ENCODE results near the gene MIF. TPM values are rescaled to one million over a fixed set of nuclear protein-coding genes. Genes with fewer than 3 reads are reported as not detected.
A peak's percentile ranks its signal among the peaks of the same experiment; 100 is the strongest.

MIF gene
- total RNA-seq, 1 donor from 2014 or later: 308 TPM

DNA sequence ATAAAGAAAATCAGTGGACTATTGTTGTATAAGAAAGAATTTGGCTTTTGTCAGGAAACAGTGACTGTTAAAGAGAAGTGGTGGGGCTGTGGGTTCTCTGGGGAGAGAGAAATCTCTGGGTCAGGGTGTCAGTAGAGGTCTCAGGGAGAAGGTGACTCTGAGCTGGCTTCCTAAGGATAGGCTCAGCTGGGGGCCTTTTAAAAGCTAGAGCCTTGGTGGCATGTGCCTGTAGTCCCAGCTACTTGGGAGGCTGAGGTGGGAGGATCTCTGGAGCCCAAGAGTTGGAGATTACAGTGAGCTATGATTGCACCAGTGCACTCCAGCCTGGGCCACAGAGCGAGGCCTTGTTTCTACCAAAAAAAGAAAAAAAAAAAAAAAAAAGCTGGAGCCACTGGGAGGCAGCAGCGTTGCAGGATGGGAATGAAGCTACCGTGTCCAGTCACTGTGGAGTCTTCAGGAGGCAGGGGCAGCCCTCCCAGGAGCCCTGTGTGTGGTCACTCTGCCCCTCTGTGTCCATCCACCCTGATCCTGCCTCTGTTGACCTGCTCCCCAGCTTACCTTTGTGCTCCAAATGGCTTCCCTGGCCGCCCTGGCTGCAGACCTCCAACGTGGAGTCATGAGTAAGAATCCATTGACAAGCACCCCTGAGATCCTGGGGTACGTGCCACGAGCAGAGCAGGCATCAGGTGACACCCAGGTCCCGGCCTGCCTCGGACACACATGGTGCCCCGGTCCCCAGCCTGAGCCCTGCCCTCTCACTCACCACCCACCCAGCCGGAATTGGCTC, 5.4 kb upstream of the MIF start:
- ChIA-PET POLR2A (interaction anchor here (0.7 to 1.3 kb wide), 2 partner anchors 25 to 31 kb away, joined by 6 read pairs; partner anchors contain the start of gene SLC2A11), CTCF (no interaction called here)
- peaks cover 11% of the 10 kb centered on the region for H3K4me1 Mint-ChIP-seq
- peaks cover 12% of the 10 kb centered on the region for H3K36me3 Mint-ChIP-seq (ENCODE audit: low read depth)
- H3K27ac Mint-ChIP-seq: no peak overlapping the region
- TF ChIP-seq, protein P1, sequence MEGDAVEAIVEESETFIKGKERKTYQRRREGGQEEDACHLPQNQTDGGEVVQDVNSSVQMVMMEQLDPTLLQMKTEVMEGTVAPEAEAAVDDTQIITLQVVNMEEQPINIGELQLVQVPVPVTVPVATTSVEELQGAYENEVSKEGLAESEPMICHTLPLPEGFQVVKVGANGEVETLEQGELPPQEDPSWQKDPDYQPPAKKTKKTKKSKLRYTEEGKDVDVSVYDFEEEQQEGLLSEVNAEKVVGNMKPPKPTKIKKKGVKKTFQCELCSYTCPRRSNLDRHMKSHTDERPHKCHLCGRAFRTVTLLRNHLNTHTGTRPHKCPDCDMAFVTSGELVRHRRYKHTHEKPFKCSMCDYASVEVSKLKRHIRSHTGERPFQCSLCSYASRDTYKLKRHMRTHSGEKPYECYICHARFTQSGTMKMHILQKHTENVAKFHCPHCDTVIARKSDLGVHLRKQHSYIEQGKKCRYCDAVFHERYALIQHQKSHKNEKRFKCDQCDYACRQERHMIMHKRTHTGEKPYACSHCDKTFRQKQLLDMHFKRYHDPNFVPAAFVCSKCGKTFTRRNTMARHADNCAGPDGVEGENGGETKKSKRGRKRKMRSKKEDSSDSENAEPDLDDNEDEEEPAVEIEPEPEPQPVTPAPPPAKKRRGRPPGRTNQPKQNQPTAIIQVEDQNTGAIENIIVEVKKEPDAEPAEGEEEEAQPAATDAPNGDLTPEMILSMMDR (IDR thresholded peaks at IDR 0.05): no peak
- no peak for DNase-seq
- H3K9me3 Mint-ChIP-seq: no peaks in the 10 kb centered on the region
- no peak for ATAC-seq (ENCODE audit: low read depth)
- H3K27me3 Mint-ChIP-seq: no peaks in the 10 kb centered on the region
- intact Hi-C loops (cut with micrococcal nuclease): no loop called here
- H3K4me3 Mint-ChIP-seq: no peak overlapping the region

DNA sequence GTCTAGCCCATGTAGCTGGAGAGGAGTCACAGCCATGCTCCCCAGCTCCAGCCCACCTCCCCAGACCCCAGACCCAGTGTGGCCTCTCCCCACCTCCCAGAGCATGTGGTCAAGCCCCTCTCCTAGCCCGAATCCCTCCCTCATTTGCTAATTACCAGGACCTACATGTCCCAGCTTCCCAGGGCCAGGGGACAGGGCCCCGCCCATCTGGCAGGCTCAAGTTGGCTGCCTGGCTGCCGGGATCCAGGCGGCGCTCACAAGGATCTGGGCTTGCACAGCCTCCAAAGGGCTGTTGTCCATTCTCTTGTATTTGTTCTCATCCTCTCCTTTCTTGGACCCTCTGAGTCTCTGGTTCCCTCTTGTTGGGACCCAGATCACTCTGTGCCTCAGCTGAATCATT, 4.6 kb upstream of the MIF start:
- H3K4me1 Mint-ChIP-seq: peaks cover 15% of the 10 kb centered on the region
- ATAC-seq (ENCODE audit: low read depth) (no peak), DNase-seq (no peak)
- TF ChIP-seq, protein P1 (IDR thresholded peaks at IDR 0.05): no peak
- intact Hi-C loops (cut with micrococcal nuclease): loop anchor here (5.0 kb wide), 2 partner anchors 32 to 123 kb away; partner anchors contain the start of genes CABIN1 and SLC2A11
- no peaks in the 10 kb centered on the region for H3K9me3 Mint-ChIP-seq
- POLR2A ChIA-PET: interaction anchor here (0.7 to 1.1 kb wide), 2 partner anchors 9 to 195 kb away, joined by 3 read pairs; no protein-coding TSS in a partner anchor
- CTCF ChIA-PET: interaction anchor here (1.5 kb wide), 1 partner anchor 31 kb away, joined by 3 read pairs; no protein-coding TSS in a partner anchor
- peaks cover 16% of the 10 kb centered on the region for H3K36me3 Mint-ChIP-seq (ENCODE audit: low read depth)
- no peak overlapping the region for H3K27ac Mint-ChIP-seq
- no peaks in the 10 kb centered on the region for H3K27me3 Mint-ChIP-seq
- H3K4me3 Mint-ChIP-seq: no peak overlapping the region

DNA sequence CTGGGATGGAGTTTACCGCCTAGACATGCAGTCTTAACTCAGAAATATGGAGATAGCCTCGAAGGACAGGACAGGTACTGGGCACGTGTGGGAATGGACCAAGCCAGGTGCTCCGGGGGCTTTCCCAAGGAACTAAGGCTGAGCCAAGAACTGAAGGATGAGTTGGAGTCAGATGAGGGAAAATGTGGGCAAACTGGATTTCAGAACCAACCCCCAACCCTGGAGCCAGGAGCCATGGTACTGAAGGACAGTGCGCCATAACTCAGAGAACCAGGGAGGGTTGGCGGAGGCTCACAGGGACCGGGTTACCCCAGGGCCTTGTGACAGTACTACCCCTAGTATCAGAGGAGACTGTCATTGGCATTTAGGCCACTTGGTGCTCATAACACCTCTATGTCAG, 2.5 kb upstream of the MIF start:
- ChIA-PET POLR2A (no interaction called here), CTCF (no interaction called here)
- TF ChIP-seq, protein P1 (IDR thresholded peaks at IDR 0.05): no peak
- Mint-ChIP-seq H3K36me3 (ENCODE audit: low read depth) (peaks cover 26% of the 10 kb centered on the region), H3K27ac (no peak overlapping the region), H3K4me3 (peak overlapping the region; percentile 16), H3K27me3 (no peaks in the 10 kb centered on the region), H3K9me3 (no peaks in the 10 kb centered on the region), H3K4me1 (peaks cover 25% of the 10 kb centered on the region)
- DNase-seq: no peak
- no peak for ATAC-seq (ENCODE audit: low read depth)
- intact Hi-C loops (cut with micrococcal nuclease): loop anchor here (5.0 kb wide), 2 partner anchors 34 to 121 kb away; partner anchors contain the start of genes CABIN1 and SLC2A11

DNA sequence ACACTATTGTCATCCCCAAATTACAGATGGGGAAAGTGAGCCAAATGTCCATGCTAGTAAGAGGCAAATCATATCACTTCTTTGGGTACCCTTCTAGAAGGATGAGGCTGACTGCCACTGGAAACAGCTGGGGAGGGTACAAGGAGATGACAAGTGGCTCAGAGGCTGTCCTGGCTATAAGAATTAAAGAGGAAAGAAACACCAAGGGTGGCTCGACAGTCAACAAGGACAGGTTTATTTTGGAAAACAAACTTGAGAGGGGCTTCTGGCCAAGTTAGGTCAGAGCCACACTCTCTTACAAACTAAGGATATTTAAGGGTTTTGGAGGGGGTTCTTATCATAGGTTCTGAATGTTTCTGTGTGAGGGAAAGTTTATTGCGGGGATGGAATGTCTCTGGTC, 2.1 kb upstream of the MIF start:
- peaks cover 27% of the 10 kb centered on the region for H3K36me3 Mint-ChIP-seq (ENCODE audit: low read depth)
- H3K9me3 Mint-ChIP-seq: no peaks in the 10 kb centered on the region
- ChIA-PET POLR2A (interaction anchor here (1.3 kb wide), 1 partner anchor 8 kb away, joined by 3 read pairs; no protein-coding TSS in a partner anchor), CTCF (no interaction called here)
- no peak for ATAC-seq (ENCODE audit: low read depth)
- H3K4me3 Mint-ChIP-seq: peak overlapping the region; percentile 16
- no peak for DNase-seq
- peak overlapping the region; percentile 76 for H3K27ac Mint-ChIP-seq
- no peaks in the 10 kb centered on the region for H3K27me3 Mint-ChIP-seq
- intact Hi-C loops (cut with micrococcal nuclease): loop anchor here (5.0 kb wide), 2 partner anchors 35 to 120 kb away; partner anchors contain the start of genes CABIN1 and SLC2A11
- peaks cover 25% of the 10 kb centered on the region for H3K4me1 Mint-ChIP-seq
- TF ChIP-seq, protein P1 (IDR thresholded peaks at IDR 0.05): no peak

DNA sequence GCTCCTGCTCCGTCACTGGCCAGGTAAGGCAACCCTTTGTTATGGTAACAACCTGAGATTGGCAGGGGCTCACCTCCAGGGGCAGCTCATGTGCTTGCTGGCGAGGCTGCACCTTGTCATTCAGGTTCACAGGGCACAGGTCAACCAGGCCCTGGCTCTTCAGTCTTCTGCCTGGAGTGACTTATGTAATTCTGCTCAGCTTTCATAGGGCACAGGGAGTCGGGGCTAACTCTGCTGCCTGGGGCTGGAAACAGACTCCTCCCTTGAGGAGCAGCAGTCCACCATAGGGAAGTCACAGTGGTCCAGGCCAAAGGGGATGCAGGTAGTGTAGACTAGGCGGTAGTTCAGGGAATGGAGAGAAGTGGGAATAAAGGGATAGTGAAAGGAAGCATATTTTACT, 1.5 kb upstream of the MIF start:
- intact Hi-C loops (cut with micrococcal nuclease): loop anchor here (5.0 kb wide), 2 partner anchors 35 to 120 kb away; partner anchors contain the start of genes CABIN1 and SLC2A11
- CTCF ChIA-PET: interaction anchor here (2.0 kb wide), 1 partner anchor 32 kb away, joined by 4 read pairs; no protein-coding TSS in a partner anchor
- no peaks in the 10 kb centered on the region for H3K27me3 Mint-ChIP-seq
- peak overlapping the region; percentile 11 for H3K4me3 Mint-ChIP-seq
- peak overlapping the region; percentile 44 for H3K27ac Mint-ChIP-seq
- TF ChIP-seq, protein P1 (IDR thresholded peaks at IDR 0.05): no peak
- H3K9me3 Mint-ChIP-seq: no peaks in the 10 kb centered on the region
- no peak for ATAC-seq (ENCODE audit: low read depth)
- peaks cover 33% of the 10 kb centered on the region for H3K36me3 Mint-ChIP-seq (ENCODE audit: low read depth)
- DNase-seq: no peak
- POLR2A ChIA-PET: interaction anchor here (1.3 to 2.7 kb wide), 3 partner anchors 9 to 118 kb away, joined by 3 to 84 read pairs (median 14); partner anchors contain the start of genes CABIN1 and SLC2A11
- H3K4me1 Mint-ChIP-seq: peaks cover 25% of the 10 kb centered on the region
